GM12878 (cell line): Measurements from ENCODE around the gene SH2B2. TPM values are rescaled to one million over a fixed set of nuclear protein-coding genes. Genes with fewer than 3 reads are reported as not detected.

Source experiments
- ATAC-seq: fragments of 200-7000 bp; cut with Tn5 transposase; 3 replicates; pipeline ENCODE4 v1.9.1; 2020; ENCODE audit warnings: mild to moderate bottlenecking, moderate library complexity
- BruUV-seq: library from RNA; stranded (reverse); fragments of 400-500 nt; replicated peaks from 2 replicates; lab custom pipeline; 2021; lab: Mats Ljungman, UMichigan
- CTCF ChIA-PET: fragments of 300-600 bp; sonication (Branson Sonifier 250); formaldehyde crosslinking; extraction: SDS; loops from one replicate; lab custom pipeline; 2021; ENCODE audit warnings: inconsistent platforms; lab: Yijun Ruan, JAX
- POLR2A ChIA-PET: fragments of 350-600 bp; formaldehyde crosslinking; extraction: SDS; loops from one replicate; lab custom pipeline; 2021; ENCODE audit warnings: inconsistent platforms; lab: Charles Lee
- RAD21 ChIA-PET: fragments of 300-600 bp; sonication (Branson Sonifier 250); formaldehyde crosslinking; loops from one replicate; lab custom pipeline; 2023; ENCODE audit warnings: antibody characterized with exemption; ENCODE audit not compliant: unreplicated experiment; lab: Charles Lee
- SMC1A ChIA-PET: fragments of 300-600 bp; sonication (Branson Sonifier 250); formaldehyde crosslinking; loops from one replicate; lab custom pipeline; 2023; ENCODE audit not compliant: unreplicated experiment, uncharacterized antibody; lab: Charles Lee
- DNase-seq: peaks from one replicate; pipeline ENCODE4 v3.0.0-alpha.2; 2011; ENCODE audit warnings: low read depth, low spot score
- FAIRE-seq: peaks from 3 replicates; lab custom pipeline; 2011; peaks lifted over from hg19 to GRCh38; lab: Jason Lieb, UNC
- H2AFZ ChIP-seq: 2 replicates; pipeline ENCODE4 v1.6.0; 2011; ENCODE audit warnings: low read depth, low read length, control low read depth; ENCODE audit not compliant: control insufficient read depth
- H3K27ac ChIP-seq: 2 replicates; pipeline ENCODE4 v1.5.1; 2011; ENCODE audit warnings: control low read depth; ENCODE audit not compliant: control insufficient read depth, insufficient read depth
- H3K27me3 ChIP-seq, 2 experiments: replicated peaks in 1 of 2; 2 replicates each; pipeline versions ENCODE4 v1.6.0 to v1.6.1; 2011; ENCODE audit warnings: low read length in 1 of 2; ENCODE audit not compliant: control insufficient read depth in 2 of 2, insufficient read depth in 2 of 2
- H3K36me3 ChIP-seq, 2 experiments: 2 replicates each; pipeline ENCODE4 v1.5.1; 2011; ENCODE audit warnings: low read length in 1 of 2; ENCODE audit not compliant: control insufficient read depth in 2 of 2, insufficient read depth in 2 of 2
- H3K4me1 ChIP-seq: 2 replicates; pipeline ENCODE4 v1.6.1; 2011; ENCODE audit warnings: mild to moderate bottlenecking, low read length, moderate library complexity, mixed read lengths; ENCODE audit not compliant: control insufficient read depth, insufficient read depth
- H3K4me2 ChIP-seq: 2 replicates; pipeline ENCODE4 v1.6.0; 2011; ENCODE audit warnings: control low read depth; ENCODE audit not compliant: control insufficient read depth, insufficient read depth
- H3K4me3 ChIP-seq: fragments of 200-600 bp; sonication (generic); 2 replicates; pipeline ENCODE4 v1.5.1; 2016
- H3K79me2 ChIP-seq: 2 replicates; pipeline ENCODE4 v1.6.0; 2011; ENCODE audit warnings: low read length; ENCODE audit not compliant: control insufficient read depth, insufficient read depth
- H3K9ac ChIP-seq: 2 replicates; pipeline ENCODE4 v1.8.0; 2011; ENCODE audit warnings: low read length, control low read depth, mixed read lengths; ENCODE audit not compliant: control insufficient read depth, insufficient read depth
- H3K9me3 ChIP-seq: replicated peaks from 3 replicates; pipeline ENCODE4 v1.5.1; 2011; ENCODE audit warnings: mild to moderate bottlenecking, low read length; ENCODE audit not compliant: control insufficient read depth, insufficient read depth
- H4K20me1 ChIP-seq: 2 replicates; pipeline ENCODE4 v1.6.0; 2011; ENCODE audit not compliant: control insufficient read depth, insufficient read depth
- CREM ChIP-seq: IDR thresholded peaks from 2 replicates; pipeline ENCODE4 v1.6.1; 2014; ENCODE audit warnings: antibody characterized with exemption, low read depth
- E2F8 ChIP-seq: fragments of 450-650 bp; IDR thresholded peaks from 2 replicates; pipeline ENCODE4 v1.6.1; 2018; ENCODE audit warnings: mild to moderate bottlenecking, low read depth, moderate library complexity; ENCODE audit not compliant: partially characterized antibody
- EGR1 ChIP-seq, 2 experiments: IDR thresholded peaks; 1 replicate in 1 of 2; 2 replicates in 1 of 2; pipeline ENCODE4 v1.6.1; 2011 to 2012; ENCODE audit warnings: low read depth in 2 of 2, low read length in 2 of 2, borderline replicate concordance in 1 of 2, mild to moderate bottlenecking in 1 of 2, moderate library complexity in 1 of 2
- ESRRA ChIP-seq: IDR thresholded peaks from 2 replicates; pipeline ENCODE4 v1.6.1; 2012; ENCODE audit warnings: mild to moderate bottlenecking, low read length, improper control_type of control experiment
- GABPA ChIP-seq: IDR thresholded peaks from 2 replicates; pipeline ENCODE4 v1.6.1; 2014; ENCODE audit warnings: antibody characterized with exemption, low read depth, mild to moderate bottlenecking, inconsistent platforms
- IKZF1 ChIP-seq: fragments of 450-650 bp; conservative IDR thresholded peaks from 2 replicates; pipeline ENCODE4 v1.6.1; 2017; ENCODE audit warnings: antibody characterized with exemption, mild to moderate bottlenecking
- NFXL1 ChIP-seq: fragments of 450-650 bp; IDR thresholded peaks from 2 replicates; pipeline ENCODE4 v1.6.1; 2017; ENCODE audit warnings: antibody characterized with exemption, mild to moderate bottlenecking, borderline replicate concordance
- NFYA ChIP-seq: IDR thresholded peaks from 2 replicates; pipeline ENCODE4 v1.6.1; 2011; ENCODE audit warnings: low read depth, mild to moderate bottlenecking, low read length, improper control_type of control experiment, borderline replicate concordance
- PML ChIP-seq: IDR thresholded peaks from 2 replicates; pipeline ENCODE4 v1.6.1; 2012; ENCODE audit warnings: low read length, inconsistent platforms
- SIX5 ChIP-seq: IDR thresholded peaks from 2 replicates; pipeline ENCODE4 v1.6.1; 2011; ENCODE audit warnings: mild to moderate bottlenecking, low read depth, low read length, moderate library complexity; ENCODE audit not compliant: severe bottlenecking
- TCF12 ChIP-seq: IDR thresholded peaks from 2 replicates; pipeline ENCODE4 v1.6.1; 2011; ENCODE audit warnings: low read depth, mild to moderate bottlenecking, low read length
- YY1 ChIP-seq: IDR thresholded peaks from 2 replicates; pipeline ENCODE4 v1.6.1; 2011; ENCODE audit warnings: low read depth, mild to moderate bottlenecking, low read length
- ZNF622 ChIP-seq: fragments of 450-650 bp; IDR thresholded peaks from 2 replicates; pipeline ENCODE4 v1.6.1; 2017; ENCODE audit warnings: mild to moderate bottlenecking, inconsistent platforms
- ZZZ3 ChIP-seq: IDR thresholded peaks from 2 replicates; pipeline ENCODE4 v1.6.1; 2011; ENCODE audit warnings: low read depth; ENCODE audit not compliant: control insufficient read depth, insufficient read length
- WGBS: methylation state at CpG from one replicate; pipeline ENCODE4 v1.1.6; 2016; ENCODE audit warnings: low lambda C conversion rate; ENCODE audit not compliant: insufficient replicate concordance, insufficient coverage; ENCODE audit errors: missing lambda C conversion rate; 5-methylcytosine and 5-hydroxymethylcytosine counted together
- in situ Hi-C: fragments of 300-500 bp; cut with MboI; formaldehyde crosslinking; loops from 9 replicates; pipeline ENCODE4 v1.14.3; 2018; ENCODE audit warnings: mixed read lengths
- intact Hi-C: fragments of 100-400 bp; cut with micrococcal nuclease; formaldehyde crosslinking; loops from one replicate; pipeline ENCODE4 v1.14.2; 2022; ENCODE audit not compliant: unreplicated experiment
- polyA plus RNA-seq, 11 experiments: library from polyadenylated mRNA; depleted of rRNA in 4 of 11; unstranded in 6 of 11; stranded (reverse) in 5 of 11; fragments of >200 nt; fragmentation: Nextera tagmentation in 4 of 11; fragmentation: Illumina TruSeq in 1 of 11; extraction: Ambion mirVana in 4 of 11; extraction: Trizol in 1 of 11; gene quantifications; 1 replicate in 1 of 11; 2 replicates in 10 of 11; pipeline versions ENCODE4 v1.2.1 to v1.2.3, GENCODE V29; 2011 to 2016; ENCODE audit warnings: inconsistent platforms in 2 of 11, missing spikeins in 2 of 11, low read depth in 1 of 11
- total RNA-seq, 4 experiments: library from RNA; depleted of rRNA in 3 of 4; stranded (reverse); fragments of >200 nt in 3 of 4; fragmentation: Illumina TruSeq in 1 of 4; extraction: Trizol in 1 of 4; gene quantifications; 2 replicates each; pipeline versions ENCODE4 v1.2.1 to v1.2.3, GENCODE V29; 2013 to 2021
- TF ChIP-seq, protein P1 (sequence below): fragments of 450-650 bp; IDR thresholded peaks from 2 replicates; pipeline ENCODE4 v1.6.1; 2017; ENCODE audit warnings: antibody characterized with exemption, mild to moderate bottlenecking, moderate library complexity
- TF ChIP-seq, protein P2 (sequence below): IDR thresholded peaks from 2 replicates; pipeline ENCODE4 v1.6.1; 2011; ENCODE audit warnings: low read depth, mild to moderate bottlenecking, low read length, moderate library complexity, borderline replicate concordance; ENCODE audit errors: extremely low read depth

The SH2B2 gene
- total and polyA plus RNA-seq, 10 of the 15 experiments (the other 5 are each of a cell fraction or from before 2014, with no cell fraction given): 0.13 to 55.1 (median 7.4) TPM; not detected in 1

GRCh38 chr7:102279537-102280400 is 6.9 kb upstream of the SH2B2 start:
- WGBS: 23% methylated on average over 21 of the region's 23 CpGs
- H3K4me2 ChIP-seq: peak overlapping the region; percentile 81
- no peaks in the 10 kb centered on the region for H3K27me3 ChIP-seq
- peak overlapping the region; percentile 75 for H2AFZ ChIP-seq
- DNase-seq (no peak), FAIRE-seq (peak; percentile 13), ATAC-seq (peak; percentile 95)
- no peaks in the 10 kb centered on the region; a peak in 1 of 4 replicates for H3K36me3 ChIP-seq
- BruUV-seq: no TSS peak
- POLR2A ChIA-PET: interaction anchor here (0.6 to 1.4 kb wide), 3 partner anchors 24 to 120 kb away, joined by 3 to 4 read pairs (median 4); no protein-coding TSS in a partner anchor
- H3K27ac ChIP-seq: peak overlapping the region; percentile 78
- RAD21 ChIA-PET: interaction anchor here (0.7 to 3.9 kb wide), 12 partner anchors 9 to 677 kb away, joined by 3 to 79 read pairs (median 4); partner anchors contain the start of genes ALKBH4 and PRKRIP1
- H3K4me1 ChIP-seq: peaks cover 33% of the 10 kb centered on the region
- H3K9ac ChIP-seq: peak overlapping the region; percentile 37; the same call in 1 of the 2 replicates
- intact Hi-C loops (loop anchor here (1.0 kb wide), 2 partner anchors 111 to 116 kb away; no protein-coding TSS in a partner anchor), in situ Hi-C loops (loop anchor here (5.0 kb wide), 1 partner anchor 113 kb away; no protein-coding TSS in a partner anchor)
- H3K4me3 ChIP-seq: peak overlapping the region; percentile 37; the same call in 1 of the 2 replicates
- CTCF ChIA-PET: interaction anchor here (1.0 to 9.3 kb wide), 14 partner anchors 9 to 737 kb away, joined by 3 to 205 read pairs (median 4); partner anchors contain the start of gene PRKRIP1
- SMC1A ChIA-PET: interaction anchor here (1.3 to 9.2 kb wide), 6 partner anchors 11 to 170 kb away, joined by 3 to 122 read pairs (median 4); partner anchors contain the start of gene PRKRIP1
- no peaks in the 10 kb centered on the region for H3K9me3 ChIP-seq
- no peaks in the 10 kb centered on the region for H4K20me1 ChIP-seq
- no peaks in the 10 kb centered on the region for H3K79me2 ChIP-seq
- TF ChIP-seq YY1 (peak; percentile 69), TCF12 (peak; percentile 86; the same call in 1 of the 2 replicates), SIX5 (no peak), ESRRA (no peak), NFXL1 (no peak), CREM (no peak), E2F8 (no peak), ZNF622 (no peak), PML (no peak), ZZZ3 (no peak), IKZF1 (peak; percentile 32; the same call in 1 of the 2 replicates), GABPA (no peak), EGR1 (IDR thresholded peaks at IDR 0.05; ENCODE audit: borderline replicate concordance in 1 of 2, low read depth in 2 of 2, low read length in 2 of 2) (no peak), NFYA (no peak)
- TF ChIP-seq, protein P1, sequence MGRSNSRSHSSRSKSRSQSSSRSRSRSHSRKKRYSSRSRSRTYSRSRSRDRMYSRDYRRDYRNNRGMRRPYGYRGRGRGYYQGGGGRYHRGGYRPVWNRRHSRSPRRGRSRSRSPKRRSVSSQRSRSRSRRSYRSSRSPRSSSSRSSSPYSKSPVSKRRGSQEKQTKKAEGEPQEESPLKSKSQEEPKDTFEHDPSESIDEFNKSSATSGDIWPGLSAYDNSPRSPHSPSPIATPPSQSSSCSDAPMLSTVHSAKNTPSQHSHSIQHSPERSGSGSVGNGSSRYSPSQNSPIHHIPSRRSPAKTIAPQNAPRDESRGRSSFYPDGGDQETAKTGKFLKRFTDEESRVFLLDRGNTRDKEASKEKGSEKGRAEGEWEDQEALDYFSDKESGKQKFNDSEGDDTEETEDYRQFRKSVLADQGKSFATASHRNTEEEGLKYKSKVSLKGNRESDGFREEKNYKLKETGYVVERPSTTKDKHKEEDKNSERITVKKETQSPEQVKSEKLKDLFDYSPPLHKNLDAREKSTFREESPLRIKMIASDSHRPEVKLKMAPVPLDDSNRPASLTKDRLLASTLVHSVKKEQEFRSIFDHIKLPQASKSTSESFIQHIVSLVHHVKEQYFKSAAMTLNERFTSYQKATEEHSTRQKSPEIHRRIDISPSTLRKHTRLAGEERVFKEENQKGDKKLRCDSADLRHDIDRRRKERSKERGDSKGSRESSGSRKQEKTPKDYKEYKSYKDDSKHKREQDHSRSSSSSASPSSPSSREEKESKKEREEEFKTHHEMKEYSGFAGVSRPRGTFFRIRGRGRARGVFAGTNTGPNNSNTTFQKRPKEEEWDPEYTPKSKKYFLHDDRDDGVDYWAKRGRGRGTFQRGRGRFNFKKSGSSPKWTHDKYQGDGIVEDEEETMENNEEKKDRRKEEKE: no peak
- TF ChIP-seq, protein P2, sequence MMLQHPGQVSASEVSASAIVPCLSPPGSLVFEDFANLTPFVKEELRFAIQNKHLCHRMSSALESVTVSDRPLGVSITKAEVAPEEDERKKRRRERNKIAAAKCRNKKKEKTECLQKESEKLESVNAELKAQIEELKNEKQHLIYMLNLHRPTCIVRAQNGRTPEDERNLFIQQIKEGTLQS: no peak
